ENCODE results near the gene METTL9.
"Not testable (repeated sequence)": the region's sequence is repeated elsewhere in the genome, so short reads cannot be mapped to it uniquely, and the experiment has no call there.

METTL9 gene

DNA sequence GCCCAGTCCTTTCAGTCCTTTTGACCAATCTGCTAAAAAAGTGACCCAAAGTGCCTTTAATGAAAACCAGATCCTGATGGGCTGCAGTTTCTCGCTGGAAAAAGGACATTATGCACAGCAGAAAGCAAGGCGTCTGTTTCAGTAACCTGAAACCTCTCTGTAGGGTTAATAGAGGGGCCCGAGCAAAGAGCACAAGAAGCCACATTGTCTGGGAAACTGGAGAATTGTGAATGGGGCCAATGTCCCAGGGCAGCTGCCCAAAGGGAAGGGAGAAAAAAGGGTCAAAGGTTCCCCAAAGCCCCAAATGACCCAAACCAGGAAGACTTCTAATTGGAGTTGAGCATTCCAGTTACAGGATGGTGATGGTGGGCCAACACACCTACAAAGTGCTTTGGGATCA lies 67.4 kb downstream of the METTL9 start:
- no peak for DNase-seq

GRCh38 chr16:21667575-21667974 lies 68.2 kb downstream of the METTL9 start:
- no peak for DNase-seq

DNA sequence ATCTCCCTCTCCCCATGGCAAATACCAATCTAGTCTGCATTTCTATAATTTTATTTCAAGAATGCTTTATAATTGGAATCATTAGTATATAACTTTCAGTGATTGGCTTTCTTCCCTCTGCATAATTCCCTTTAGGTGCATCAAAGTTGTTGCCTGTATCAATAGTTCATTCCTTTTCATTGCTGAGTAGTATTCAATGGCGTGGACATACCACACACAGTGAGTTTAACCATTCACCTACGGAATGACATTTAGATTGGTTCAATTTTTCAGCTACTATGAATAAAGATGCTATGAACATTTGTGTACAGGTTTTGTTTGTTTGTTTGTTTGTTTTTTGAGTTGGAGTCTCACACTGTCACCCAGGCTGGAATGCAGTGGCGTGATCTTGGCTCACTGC lies 74.1 kb downstream of the METTL9 start:
- no peak for DNase-seq

DNA sequence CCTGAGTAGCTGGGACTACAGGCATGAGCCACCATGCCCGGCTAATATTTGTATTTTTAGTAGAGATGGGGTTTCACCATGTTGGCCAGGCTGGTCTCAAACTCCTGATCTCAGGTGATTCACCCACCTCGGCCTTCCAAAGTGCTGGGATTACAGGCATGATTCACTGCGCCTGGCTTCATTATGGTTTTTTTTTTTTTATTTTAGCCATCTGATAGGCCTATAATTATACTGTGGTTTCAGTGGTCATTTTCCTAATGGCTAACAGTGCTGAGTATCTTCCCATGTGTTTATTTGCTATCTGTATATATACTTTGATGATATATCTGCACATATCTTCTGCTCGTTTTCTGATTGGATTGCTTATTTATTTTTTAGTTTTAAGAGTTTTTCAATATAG lies 75.1 kb downstream of the METTL9 start:
- DNase-seq = not testable (repeated sequence)

- not testable (repeated sequence) for DNase-seq
These were observed 81.3 kb downstream of the METTL9 start for GRCh38 chr16:21680714-21681113.

- no peak for DNase-seq
These were observed 83.8 kb downstream of the METTL9 start for GRCh38 chr16:21683184-21683583.

GRCh38 chr16:21684199-21684598 lies 84.8 kb downstream of the METTL9 start:
- DNase-seq = peak; percentile 56

DNA sequence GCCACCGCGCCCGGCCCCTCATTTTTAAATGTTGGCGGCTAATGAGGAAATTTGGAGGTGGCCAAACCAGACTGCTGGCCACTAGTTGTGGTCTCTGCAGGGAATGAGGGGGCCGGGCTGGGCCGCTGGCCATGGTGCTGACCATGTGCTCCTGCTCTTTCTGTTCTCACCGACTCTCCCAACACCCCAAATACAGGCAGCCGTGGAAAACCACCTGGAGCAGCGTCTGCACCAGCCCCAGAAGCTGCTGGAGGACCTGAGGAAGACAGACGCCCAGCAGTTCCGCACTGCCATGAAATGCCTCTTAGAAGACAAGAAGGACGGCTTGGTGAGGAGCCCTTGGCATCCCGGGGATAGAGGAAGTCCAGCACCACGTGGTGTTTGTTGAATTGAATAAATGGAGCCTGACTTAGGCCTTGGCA lies 85.7 kb downstream of the METTL9 start:
- no peak for DNase-seq

DNA sequence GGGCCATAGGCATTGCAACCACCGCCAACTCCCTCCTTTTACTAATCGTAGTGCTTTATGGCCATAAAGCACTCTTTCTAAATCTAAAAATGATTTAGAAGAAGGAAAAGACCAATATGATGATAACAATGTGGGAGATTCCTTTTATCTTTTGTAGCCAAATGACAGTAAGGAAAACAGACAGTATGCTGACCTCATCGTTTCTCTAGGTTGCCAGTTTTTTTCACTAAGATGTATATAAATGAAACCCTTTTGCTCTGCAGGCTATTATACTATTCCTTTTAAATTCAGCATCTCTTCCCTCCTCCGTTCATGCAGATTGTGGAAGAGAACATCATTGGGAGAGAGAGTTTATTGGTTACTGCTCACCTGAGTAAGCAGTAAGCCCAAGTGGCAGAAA lies 89.7 kb downstream of the METTL9 start:
- no peak for DNase-seq

DNA sequence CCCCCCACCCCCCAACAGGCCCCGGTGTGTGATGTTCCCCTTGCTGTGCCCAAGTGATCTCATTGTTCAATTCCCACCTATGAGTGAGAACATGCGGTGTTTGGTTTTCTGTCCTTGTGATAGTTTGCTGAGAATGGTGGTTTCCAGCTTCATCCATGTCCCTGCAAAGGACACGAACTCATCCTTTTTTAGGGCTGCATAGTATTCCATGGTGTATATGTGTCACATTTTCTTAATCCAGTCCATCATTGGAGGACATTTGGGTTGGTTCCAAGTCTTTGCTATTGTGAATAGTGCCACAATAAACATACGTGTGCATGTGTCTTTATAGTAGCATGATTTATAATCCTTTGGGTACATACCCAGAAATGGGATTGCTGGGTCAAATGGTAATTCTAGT lies 91.6 kb downstream of the METTL9 start:
- DNase-seq = not testable (repeated sequence)

DNA sequence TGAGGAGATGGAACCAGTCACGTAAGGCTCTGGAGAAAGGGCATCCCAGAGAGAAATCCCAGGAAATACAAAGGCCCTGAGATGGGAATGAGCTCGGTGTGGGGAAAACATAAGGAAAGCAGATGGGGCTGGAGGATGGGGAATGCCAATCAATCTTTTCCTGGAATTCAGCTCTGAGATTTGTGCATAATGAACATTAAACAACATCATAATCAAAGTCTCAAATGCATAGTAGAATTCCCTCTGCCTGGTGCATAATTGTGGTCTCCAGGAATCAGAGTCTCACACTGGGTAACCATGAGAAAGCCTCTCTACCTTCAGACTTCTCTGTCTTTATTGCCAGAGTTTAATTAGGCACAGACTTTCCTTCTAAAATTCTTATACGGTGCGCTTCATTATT lies 95.2 kb downstream of the METTL9 start:
- no peak for DNase-seq

DNA sequence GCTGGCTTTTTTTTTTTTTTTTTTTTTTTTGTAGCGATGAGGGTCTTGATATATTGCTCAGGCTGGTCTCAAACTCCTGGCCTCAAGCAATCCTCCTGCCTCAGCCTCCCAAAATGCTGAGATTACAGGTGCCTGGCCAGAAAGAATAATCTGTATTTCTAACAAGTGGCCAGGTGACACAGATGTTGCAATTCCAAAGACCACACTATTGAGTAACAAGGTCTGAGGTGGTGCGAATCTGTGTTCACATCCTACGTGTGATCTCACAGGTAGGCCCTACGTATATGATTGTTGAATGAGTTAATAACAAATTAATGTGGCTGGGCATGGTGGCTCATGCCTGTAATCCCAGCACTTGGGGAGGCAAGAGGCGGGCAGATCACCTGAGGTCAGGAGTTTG lies 97.7 kb downstream of the METTL9 start:
- no peak for DNase-seq

DNA sequence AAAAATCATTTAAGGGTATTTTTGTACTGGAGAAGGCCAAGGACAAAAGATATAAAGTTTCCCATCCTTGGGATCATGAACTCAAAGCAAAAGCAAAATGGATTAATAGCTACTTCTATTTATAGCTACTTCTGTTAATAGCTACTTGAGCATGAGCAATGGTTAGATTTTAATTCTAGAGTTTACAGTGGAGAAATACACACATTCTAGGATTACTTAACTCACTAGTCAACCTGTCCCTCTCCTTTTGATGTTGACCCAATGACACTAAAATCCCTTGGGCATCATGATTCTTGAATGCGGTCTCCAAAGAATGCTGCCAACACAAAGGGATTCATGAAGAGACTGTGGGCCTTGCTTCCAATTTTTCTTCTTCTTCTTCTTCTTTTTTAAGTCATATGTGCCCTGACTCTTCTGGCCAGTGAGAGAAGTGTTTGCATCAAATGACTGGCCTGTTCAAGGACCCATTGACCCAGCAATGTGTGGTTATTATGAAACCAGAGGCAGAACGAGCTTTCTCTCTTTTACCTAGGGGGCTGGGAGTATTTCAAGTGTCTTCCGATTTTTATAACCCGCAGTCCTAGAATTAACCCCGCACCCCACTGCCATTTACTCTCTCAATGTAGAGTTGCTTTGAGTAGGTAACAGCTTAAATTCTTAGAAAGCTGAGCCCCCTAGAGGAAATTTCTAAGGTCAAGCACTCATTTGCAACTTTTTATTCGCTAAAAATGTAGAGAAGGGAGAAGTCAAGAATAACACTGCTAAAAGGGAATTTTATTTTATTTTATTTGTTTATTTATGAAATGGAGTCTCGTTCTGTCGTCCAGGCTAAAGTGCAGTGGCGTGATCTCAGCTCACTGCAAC lies 99.0 kb downstream of the METTL9 start:
- no peak for DNase-seq

DNA sequence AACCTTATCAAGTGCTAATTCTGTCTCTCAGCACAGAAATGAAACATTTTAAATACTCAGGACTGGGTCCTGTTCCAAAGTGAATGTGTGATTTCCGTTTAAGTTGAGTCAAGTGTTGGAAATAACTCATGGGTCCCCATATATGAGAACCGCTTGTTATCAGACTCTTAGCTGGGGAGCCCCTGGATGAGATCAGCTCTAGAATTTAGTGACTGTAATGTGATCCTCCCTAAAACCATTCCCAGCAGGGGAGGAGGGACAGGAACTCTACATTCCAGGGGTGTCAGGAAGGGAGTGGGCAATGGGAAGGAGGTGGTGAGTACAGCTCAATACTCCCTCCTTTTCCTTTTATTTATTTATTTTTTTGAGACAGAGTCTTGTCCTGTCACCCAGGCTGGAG lies 101.9 kb downstream of the METTL9 start:
- DNase-seq = no peak

DNA sequence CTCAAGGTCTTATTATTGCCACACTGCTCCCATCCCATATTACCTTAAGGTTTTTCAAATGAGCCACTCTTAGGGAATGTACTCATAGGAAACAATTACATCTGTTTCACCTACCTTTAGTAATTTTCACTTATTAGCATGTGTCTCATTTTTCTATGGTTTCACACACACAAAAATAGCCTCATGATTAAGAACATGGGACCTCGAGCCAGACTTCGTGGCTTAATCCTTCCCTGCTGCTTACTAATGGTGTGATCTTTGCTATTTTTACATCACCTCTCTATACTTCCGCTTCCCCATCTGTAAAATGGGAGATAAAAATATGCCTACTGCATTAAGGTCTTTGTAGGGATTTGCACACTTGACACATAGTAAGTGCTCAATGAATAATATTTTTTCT lies 102.9 kb downstream of the METTL9 start:
- no peak for DNase-seq

DNA sequence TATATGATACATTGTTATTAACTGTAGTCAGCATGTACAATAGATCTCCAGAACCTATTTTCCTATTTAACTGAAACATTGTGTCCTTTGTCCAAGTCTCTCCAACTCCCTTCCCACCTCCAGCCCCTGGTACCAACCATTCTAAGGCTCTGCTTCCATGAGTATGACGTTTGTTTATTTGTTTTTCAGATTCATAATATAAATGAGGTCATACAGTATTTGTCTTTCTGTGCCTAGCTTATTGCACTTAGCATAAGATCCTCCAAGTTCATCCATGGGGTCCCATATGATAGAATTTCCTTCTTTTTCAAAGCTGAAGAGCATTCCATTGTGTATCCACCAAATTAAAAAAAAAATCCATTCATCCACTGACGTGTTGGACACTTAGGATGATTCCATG lies 103.8 kb downstream of the METTL9 start:
- no peak for DNase-seq

GRCh38 chr16:21703589-21704174 lies 104.3 kb downstream of the METTL9 start:
- DNase-seq = no peak

DNA sequence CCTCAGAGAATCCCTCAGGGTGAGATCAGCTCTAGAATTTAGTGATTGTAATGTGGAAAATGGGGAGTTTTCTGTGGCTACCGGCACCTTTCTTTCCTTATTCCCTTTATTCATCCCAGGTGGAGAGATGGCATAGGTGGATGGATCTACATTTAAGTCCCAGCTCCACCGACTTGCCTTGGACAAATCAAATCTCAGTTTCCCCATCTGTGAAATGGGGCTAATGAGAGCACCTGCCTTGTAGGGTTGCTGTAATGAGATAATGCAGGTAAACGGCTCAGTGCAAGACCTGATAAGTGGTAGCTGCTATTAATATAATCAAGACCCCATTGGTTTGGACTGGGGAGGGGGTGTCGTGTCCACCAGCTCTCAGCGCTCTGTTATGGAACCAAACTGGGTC lies 104.9 kb downstream of the METTL9 start:
- no peak for DNase-seq

GRCh38 chr16:21704733-21705132 lies 105.4 kb downstream of the METTL9 start:
- no peak for DNase-seq
